Measurements from ENCODE around the gene POLR1A. TPM values are rescaled to one million over a fixed set of nuclear protein-coding genes. Genes with fewer than 3 reads are reported as not detected.

Gene POLR1A
- total RNA-seq, 1 donor from 2014 or later = 32.6 TPM

DNA sequence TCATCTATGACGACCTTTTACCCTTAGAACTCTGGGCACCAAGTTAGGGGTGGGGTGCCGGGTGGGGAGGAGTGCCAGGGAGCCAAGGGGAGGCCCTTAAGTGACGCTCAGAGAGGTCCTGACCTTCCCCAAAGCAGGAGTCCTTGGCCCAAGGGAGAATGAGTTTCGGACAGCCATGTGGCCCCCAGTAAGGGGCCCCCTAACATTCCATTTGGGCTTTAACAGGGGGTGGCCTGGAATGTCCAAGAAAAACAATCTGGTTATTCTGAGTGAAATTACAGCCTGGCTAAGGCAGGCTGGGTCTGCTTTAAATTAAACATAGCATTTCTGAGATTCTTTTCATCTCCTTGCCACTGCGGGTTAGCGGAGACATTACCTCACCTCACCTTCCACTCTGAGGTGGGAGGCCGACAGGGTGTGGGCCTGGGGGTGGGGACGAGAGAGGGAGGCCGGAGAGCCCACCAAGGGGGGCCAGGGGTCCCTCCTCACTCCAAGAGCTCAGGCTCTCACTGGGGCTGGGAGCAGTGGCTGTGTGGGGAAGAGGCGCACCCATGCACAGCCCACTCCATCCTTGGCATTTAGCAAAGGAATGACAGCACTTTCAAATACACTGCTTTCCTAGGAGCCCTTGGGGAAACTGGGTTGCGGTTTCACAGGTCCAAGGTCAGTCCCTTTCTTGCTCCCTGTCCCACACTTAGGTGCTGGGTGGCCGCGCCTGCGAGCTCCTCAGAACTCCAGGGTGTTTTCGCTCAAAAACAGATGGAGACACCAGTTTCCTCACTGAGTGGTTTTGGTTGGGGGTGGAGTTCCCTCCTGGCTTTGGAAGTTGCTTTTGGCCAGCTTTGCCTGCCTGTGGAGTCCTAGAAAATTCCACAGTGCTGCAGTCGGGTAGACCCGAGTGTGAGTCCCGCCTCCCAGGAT, 107.4 kb downstream of the POLR1A start:
- TF ChIP-seq, protein P1, sequence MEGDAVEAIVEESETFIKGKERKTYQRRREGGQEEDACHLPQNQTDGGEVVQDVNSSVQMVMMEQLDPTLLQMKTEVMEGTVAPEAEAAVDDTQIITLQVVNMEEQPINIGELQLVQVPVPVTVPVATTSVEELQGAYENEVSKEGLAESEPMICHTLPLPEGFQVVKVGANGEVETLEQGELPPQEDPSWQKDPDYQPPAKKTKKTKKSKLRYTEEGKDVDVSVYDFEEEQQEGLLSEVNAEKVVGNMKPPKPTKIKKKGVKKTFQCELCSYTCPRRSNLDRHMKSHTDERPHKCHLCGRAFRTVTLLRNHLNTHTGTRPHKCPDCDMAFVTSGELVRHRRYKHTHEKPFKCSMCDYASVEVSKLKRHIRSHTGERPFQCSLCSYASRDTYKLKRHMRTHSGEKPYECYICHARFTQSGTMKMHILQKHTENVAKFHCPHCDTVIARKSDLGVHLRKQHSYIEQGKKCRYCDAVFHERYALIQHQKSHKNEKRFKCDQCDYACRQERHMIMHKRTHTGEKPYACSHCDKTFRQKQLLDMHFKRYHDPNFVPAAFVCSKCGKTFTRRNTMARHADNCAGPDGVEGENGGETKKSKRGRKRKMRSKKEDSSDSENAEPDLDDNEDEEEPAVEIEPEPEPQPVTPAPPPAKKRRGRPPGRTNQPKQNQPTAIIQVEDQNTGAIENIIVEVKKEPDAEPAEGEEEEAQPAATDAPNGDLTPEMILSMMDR (IDR thresholded peaks at IDR 0.05) = peak; percentile 3
- Mint-ChIP-seq H3K4me1 (ENCODE audit: low read depth) (peaks cover 69% of the 10 kb centered on the region), H3K36me3 (ENCODE audit: low read depth) (peaks cover 2% of the 10 kb centered on the region), H3K27me3 (ENCODE audit: low read depth) (no peaks in the 10 kb centered on the region), H3K4me3 (ENCODE audit: unreplicated experiment) (peak overlapping the region; percentile 49), H3K9me3 (ENCODE audit: low read depth) (peaks cover 7% of the 10 kb centered on the region), H3K27ac (ENCODE audit: unreplicated experiment) (peak overlapping the region; percentile 94)
- DNase-seq (ENCODE audit: low spot score) = peak; percentile 87

DNA sequence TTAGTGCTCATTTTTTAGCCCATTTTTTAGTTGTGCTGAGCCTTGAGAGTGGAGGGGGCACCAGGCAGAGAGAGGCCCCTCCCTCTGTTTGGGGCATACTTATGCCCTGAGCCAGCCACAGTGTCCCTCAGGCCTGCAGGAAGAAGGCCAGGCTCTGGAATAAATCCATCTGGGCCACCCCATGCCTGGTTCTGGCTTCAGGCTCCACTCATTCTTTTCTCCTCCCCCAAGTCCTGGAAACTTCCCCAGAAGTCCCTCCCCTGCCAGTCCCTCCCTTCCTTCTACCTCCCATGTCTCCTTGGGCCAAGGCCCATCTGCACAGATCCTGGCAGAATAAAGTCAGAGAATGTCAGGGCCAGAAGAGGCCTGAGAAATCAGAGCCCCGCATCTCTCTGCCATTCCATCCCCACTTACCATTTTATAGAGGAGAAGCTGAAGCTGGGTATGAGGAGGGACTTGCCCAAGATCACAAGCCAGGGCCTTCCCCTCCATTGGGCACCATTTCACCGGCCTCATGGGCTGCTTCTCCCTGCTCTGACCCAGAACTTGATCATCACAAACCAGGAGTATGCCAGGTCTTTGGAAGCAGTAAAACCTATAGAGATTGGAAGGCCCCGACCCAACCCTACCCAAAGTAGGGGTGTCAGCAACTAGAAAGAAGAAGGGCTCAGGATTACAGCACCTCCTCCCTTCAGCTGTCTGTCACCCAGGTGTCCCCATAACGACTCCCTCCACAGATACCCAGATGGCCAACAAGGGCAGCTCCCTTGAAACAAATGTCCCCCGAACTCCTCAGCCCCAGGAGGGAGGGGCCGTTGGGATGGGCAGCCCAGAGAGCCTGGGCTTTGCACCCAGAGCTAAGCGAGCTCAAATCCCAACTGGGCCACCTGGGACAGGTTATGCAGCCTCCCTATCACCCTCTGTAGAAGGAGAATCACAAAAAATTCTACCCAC, 108.4 kb downstream of the POLR1A start:
- Mint-ChIP-seq H3K36me3 (ENCODE audit: low read depth) (peaks cover 2% of the 10 kb centered on the region), H3K27ac (ENCODE audit: unreplicated experiment) (peak overlapping the region; percentile 94), H3K4me1 (ENCODE audit: low read depth) (peaks cover 69% of the 10 kb centered on the region), H3K4me3 (ENCODE audit: unreplicated experiment) (peak overlapping the region; percentile 5), H3K9me3 (ENCODE audit: low read depth) (peaks cover 7% of the 10 kb centered on the region), H3K27me3 (ENCODE audit: low read depth) (no peaks in the 10 kb centered on the region)
- peak; percentile 37 for DNase-seq (ENCODE audit: low spot score)
- TF ChIP-seq, protein P1 (IDR thresholded peaks at IDR 0.05) = no peak

DNA sequence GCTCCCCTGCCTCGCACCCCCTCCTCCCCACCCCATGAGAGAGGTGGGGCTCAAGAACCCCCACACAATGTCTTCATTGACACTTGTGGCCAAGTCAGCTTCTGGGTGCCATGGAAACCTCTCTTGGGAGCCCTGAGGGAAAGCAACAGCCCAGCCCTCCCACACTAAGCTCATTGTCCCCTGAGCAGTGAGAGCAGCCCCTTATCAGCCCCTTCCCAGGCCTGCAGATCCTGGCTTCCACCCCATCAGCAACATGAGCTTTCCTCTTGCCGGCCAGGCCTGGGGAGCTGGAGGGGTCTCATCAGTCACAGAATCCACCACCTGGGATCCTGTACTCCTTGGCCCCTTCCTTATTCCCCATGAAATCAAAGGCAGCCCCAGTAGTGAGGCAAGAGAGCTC, 109.1 kb downstream of the POLR1A start:
- peaks cover 67% of the 10 kb centered on the region for H3K4me1 Mint-ChIP-seq (ENCODE audit: low read depth)
- no peaks in the 10 kb centered on the region for H3K27me3 Mint-ChIP-seq (ENCODE audit: low read depth)
- no peak overlapping the region for H3K4me3 Mint-ChIP-seq (ENCODE audit: unreplicated experiment)
- peaks cover 7% of the 10 kb centered on the region for H3K9me3 Mint-ChIP-seq (ENCODE audit: low read depth)
- DNase-seq (ENCODE audit: low spot score) = peak; percentile 47
- TF ChIP-seq, protein P1 (IDR thresholded peaks at IDR 0.05) = no peak
- H3K27ac Mint-ChIP-seq (ENCODE audit: unreplicated experiment) = peak overlapping the region; percentile 94
- H3K36me3 Mint-ChIP-seq (ENCODE audit: low read depth) = peaks cover 2% of the 10 kb centered on the region

DNA sequence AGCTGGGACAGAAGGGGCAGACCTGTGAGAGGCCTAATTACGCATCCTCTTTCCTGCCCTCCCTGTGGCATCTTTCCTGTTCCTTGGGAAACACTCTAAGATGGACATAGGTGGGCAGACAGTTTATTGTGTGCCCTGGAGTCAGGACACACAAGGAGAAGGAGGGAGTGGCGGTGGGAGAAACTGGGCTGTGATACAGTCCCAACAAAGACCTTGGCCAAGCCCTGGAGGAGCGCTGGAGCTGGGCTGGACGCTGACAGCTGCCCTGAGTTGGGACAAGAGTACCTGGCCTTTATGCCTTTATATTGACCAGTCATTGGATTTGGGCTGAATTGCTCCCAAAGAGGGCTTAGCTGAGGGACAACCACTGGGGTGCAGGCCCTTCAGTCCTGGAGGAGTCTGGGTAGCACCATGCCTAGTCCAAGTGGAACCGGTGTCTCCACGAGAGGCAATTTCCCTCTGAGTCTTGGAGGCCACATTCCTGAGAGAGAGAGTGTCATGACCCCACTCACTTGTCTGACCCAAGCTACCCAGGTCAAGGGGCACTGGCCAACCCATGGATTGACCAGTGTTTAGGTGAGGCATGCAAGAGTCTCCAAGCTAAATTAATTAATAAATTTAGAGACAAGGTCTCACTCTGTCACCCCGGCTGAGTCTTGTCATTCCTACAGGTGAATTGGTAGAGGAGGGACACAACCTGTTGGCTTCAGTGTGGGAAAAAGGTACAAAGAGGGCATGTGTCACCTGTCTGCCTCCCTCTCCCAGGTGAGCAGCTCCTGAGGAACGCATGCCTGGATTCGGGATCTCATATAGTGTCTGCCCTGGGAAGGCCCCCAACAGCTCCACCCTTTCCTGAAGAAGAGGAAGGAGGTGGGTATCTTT, 109.8 kb downstream of the POLR1A start:
- H3K4me3 Mint-ChIP-seq (ENCODE audit: unreplicated experiment) = no peak overlapping the region
- peaks cover 2% of the 10 kb centered on the region for H3K36me3 Mint-ChIP-seq (ENCODE audit: low read depth)
- H3K27ac Mint-ChIP-seq (ENCODE audit: unreplicated experiment) = no peak overlapping the region
- no peaks in the 10 kb centered on the region for H3K27me3 Mint-ChIP-seq (ENCODE audit: low read depth)
- peaks cover 5% of the 10 kb centered on the region for H3K9me3 Mint-ChIP-seq (ENCODE audit: low read depth)
- peaks cover 60% of the 10 kb centered on the region for H3K4me1 Mint-ChIP-seq (ENCODE audit: low read depth)
- TF ChIP-seq, protein P1 (IDR thresholded peaks at IDR 0.05) = no peak
- peak; percentile 50 for DNase-seq (ENCODE audit: low spot score)

Data from chondrocyte (in vitro differentiated cells).